NK-92 treated with Interleukin-12 subunit alpha and Interleukin-12 subunit beta, amount 100 ng/mL, for 24 hours (cell line): ENCODE data around the gene UMODL1.

Source experiments
- DNase-seq: peaks from one replicate; lab custom pipeline; 2025; lab: John Stamatoyannopoulos, UW

The UMODL1 gene

DNA sequence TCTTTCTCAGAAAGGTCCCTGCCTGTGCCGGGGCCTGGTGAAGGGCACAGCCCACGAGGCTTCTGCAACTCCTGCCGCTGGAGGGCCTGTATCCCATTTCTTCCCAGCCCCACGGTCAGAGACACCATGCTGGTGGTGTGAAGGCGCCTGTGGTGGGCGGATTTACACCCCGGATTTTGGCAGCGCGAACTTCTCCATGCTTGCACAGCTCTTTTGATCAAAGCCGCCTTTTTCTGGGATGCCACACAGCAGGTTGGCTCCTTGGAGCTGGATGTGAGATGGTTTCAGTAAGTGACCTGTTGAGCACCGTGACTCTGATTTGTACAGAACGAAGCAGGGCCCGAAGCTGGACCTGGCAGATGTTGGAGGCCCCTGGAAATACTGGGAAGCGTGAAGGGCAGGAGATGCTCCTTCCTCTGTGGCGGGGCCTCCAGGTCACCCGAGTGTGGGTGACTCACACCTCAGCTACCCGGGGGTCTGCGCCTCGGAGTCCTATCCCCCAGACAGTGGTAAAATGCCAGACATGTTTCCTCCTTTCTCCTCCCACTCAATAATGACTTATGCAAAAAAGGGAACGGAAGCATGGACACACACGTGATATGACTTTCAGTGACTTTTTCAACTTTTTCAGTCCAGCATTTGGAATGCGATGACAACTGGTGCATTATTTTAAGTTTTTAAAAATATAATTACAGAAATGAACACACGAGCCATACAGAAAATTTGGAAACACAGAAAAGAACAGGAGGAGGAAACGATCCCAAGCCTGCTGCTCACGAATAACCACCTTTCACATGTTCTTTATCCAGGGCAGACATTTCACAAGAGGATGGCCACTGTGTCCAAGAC is 9.0 kb downstream of the UMODL1 start:
- DNase-seq: no peak

DNA sequence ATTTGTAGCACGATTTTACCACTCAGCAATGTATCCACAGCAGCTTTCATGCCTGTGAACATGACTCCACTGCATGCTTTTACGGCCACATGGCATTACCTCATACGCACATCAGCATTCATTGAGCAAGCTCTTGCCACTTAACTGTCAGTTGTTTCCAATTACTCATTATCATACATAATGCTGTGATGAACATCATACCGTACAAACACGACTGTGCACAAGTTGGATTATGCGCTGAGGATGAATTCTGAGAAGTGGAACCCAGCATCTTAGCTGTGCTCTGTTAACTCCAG is 9.6 kb downstream of the UMODL1 start:
- no peak for DNase-seq

DNA sequence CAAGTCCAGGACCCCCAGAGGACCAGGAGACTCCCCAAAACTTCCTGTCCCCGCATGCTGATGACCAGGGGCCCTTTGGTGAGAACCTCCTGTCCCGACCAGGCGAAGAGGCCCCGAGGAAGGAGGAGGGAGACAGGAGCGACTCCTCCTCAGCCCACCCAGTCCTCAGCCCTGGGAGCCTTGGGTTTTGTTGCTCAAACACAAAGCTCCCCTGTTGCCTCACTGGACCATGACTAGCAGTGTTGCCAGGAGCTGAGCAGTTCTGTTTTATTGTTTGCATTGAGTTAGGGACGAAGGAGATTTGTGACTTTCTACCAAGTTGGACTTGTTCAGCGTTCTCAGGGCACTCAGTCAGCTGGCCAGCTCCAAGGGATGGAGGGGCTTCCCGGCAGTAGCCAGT is 10.0 kb downstream of the UMODL1 start:
- DNase-seq: no peak

DNA sequence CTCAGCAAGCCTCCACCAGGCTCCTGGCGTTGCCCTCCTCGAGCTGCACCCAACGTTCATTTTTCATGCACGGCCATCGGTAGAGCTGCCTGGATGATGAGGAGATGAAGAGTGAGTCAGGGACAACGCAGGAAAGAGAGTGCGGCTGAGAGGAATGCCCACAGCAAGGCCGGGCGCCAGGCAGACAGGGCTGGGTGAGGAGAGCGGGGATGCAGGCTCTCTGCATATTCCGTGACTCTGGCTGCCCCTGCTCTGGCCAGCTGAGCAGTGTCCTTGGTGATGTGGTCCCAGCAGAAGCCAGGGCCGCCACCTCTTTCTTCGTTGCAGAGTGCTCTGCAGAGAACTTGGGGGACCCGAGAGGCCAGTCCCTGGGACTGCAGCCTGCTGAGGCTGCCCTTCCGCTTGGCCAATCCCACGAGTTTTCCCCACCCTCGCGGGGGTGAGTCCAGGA is 10.8 kb downstream of the UMODL1 start:
- DNase-seq: no peak

DNA sequence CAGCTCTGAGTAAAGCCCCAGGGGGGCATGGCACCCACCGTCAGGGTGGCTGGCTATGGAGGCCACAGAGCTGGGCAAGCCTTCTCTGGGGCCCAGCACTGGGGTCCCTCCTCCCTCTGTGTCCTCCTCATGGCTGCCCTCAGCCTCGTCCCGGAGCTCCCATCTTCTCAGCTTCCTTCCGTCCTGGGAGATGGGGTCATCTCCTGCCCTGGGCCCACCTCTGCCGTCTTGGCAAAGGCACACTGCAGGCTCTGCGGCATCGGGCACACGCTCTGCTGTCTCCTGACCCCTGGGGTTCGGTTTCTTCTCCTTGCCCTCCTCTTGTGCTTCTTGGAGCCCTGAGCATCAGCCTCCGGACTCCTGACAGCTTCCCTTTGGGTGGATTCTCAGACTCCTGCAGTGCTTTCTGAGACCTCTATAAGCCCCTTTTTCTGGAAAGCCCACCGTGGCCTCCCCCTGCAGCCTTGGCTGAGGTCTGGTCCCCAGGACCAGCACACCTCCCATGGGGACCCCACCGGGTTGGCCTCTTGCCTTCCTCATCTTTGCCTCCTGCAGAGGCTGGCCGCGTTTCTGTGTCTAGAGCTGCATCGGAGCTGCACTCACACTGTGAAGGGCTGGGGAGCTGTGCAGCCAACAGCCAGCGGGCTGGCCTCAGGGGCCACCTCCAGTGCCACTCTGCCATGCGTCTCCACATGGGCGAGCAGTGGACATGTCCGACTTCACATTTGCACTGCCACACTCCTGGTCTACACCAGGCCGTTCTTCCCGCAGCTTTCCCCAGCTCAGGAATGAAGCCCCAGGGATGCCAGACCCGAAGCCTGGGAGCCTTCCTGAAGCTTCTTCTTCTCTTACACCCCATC is 11.6 kb downstream of the UMODL1 start:
- DNase-seq: no peak

DNA sequence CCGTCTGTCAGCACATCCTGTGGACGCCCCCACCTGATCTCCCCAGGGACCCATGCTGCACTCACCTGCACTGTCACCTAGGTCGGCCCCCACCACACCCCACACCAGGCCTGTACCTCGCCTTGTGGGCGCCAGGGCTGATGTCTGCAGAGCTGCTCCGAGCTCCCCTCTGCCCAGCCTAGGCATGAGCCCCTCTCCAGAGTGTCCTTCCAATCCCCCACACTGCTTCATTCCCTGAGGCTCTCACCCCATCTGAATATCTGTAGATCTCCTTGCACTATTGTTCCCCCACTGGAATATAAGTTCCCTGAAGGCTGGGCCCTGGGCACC is 12.2 kb downstream of the UMODL1 start:
- DNase-seq: no peak

DNA sequence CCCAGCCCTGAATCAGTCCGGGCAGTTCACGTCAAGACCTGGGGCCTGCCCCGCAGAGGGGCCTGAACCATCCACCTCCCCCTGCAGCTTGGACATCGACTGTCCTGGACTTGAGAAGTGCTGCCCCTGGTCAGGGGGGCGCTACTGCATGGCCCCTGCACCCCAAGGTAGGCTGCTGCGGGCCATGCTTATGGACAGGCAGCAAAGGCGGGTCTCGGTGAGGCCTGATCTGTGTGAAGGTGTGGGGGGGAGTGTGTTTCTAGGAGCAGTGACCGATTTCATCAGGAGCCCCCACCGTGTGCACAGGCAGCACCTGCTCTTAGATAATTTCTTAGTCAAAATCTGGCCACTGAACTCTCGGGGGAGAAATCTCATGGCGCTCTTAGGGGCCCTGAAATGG is 13.0 kb downstream of the UMODL1 start:
- no peak for DNase-seq

DNA sequence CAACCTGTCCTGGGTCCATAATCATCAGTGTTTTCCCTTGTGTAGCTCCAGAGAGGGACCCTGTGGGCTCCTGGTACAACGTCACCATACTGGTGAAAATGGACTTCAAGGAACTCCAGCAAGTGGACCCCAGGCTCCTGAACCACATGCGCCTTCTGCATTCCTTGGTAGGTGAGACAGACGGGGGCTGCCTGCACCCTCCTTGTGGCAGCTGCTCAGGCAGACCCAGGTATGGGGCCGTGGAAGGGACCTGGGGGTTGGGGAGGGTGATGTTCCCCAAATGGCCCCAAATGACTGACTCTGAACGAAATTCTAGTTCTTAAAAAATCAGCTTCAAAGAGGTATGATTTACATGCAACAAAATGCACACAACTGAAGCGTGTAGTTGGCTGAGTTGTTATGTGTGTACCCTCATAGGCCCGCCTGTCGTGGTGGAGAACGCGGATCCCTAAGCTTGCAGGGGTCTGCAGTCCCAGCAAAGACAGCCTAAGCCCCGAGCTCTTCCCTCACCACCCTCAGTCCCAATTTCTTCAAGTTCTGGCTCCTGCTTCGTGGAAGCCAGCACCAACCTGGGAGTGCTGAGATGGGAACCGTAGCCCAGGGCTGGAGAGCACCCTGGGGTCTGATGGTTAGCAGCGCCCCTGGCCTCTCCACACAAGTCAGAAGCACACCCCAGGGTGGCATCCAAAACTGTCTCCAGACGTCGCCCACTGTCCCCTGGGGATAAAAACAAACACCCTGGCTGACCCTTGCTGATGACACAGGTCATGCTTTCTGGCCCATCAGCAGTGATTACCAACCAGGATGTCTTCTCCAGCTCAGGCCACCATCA is 14.3 kb downstream of the UMODL1 start:
- DNase-seq: no peak

DNA sequence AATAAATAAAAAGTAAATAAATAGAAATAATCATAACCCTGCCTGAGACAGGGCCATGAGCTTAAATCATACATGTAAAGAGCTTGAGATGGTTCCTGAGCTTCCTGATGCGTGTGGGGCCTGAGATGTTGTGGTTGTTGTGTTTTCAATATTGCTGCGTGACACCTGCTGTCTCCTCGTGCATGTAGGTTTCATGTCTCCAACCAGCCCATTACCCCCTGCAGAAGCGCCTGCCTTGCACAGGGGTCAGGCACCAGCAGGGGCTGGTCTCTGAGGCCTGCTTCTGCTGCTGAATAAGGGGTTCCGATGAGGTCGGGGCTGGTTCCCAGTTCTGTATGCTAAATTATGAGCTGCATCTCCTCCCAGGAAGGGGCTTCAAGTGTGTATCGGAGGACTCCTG is 15.9 kb downstream of the UMODL1 start:
- DNase-seq: no peak

DNA sequence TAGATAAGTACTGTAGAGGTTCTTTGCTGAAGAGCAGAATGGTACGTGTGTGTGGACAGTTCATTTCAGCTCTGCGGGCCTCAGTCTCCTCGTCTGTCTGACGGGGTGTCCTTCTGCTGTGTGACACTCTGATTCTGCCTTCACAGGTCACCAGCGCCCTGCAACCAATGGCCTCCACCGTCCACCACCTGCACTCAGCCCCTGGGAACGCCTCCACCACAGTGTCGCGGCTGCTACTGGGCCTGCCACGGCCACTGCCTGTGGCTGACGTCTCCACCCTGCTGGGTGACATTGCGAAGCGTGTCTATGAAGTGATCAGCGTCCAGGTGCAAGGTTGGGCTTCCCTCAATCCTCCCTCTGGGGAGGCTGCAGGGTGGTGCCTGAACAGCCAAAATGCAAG is 17.0 kb downstream of the UMODL1 start:
- no peak for DNase-seq

DNA sequence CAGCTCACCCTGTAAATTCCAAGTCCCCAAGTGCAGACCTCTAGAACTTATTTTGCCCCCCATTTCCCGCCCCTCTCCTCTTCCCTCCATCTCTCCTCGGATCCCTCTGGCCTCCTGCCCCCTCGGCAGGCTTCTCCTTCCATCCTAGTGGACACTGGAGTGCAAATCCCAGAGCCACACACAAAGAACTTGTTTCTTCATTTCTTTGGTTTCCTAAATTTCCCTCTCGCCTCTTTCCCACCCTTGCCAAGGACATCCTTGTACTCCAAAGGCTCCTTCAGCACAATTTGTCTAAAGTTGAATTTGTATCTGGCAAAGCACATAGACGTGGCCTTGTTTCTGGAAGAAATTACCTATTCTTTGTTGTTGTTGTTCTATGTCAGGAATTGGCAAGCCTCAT is 17.5 kb downstream of the UMODL1 start:
- no peak for DNase-seq

DNA sequence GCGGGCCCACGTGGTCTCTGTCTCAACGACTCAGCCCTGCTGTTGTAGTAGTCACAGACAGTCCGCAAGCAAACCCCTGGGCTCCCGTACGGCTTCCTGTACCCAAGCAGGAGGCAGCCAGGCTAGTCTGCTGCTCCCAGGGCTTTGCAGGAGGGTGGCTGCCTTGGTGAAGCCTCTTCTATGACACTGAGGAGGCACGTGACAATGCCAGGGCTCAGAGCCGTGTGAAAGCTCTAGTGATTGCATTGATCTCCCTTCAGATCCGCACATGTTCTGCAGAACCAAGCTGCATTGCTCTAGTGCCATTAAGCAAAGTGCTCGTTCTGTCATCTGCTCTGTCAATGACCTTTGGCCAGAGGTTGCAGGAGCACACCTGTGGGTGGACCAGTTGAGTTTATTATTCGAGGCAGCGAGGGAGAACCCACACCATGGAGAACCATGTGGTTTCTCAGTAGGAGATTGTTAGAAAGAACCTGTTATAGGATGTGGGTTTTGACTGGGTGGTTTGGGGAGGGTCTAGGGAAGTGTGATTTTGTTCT is 18.0 kb downstream of the UMODL1 start:
- DNase-seq: no peak

DNA sequence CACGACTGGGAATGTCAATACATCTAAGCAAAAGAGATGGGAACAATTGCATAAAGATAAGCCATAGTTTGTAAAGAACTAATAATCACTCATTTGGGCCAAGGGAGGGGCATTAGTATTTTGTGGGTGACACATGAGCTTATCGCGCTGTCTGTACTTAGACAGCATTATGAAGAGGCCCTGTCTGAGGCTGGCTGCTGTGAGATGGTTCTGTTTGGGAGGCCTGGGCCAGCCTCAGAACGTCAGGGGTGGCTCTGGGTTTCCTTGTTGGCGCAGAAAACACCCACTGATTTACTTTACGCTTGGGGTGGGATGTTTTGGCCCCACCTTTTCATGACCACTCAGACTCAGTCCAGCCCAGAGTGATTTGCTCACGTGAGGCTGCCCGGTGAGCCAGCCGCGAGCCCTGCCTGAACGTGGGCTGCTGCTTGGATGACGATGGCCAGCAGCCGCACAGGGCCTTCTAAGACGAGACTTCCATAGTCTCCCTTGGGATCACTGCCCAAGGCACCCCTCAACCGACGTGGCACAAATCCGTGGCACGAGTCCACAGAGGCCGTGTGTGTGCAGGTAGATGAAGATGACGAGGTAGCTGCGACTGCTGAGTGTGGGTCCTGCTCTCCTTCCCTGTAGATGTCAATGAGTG is 18.7 kb downstream of the UMODL1 start:
- DNase-seq: no peak

DNA sequence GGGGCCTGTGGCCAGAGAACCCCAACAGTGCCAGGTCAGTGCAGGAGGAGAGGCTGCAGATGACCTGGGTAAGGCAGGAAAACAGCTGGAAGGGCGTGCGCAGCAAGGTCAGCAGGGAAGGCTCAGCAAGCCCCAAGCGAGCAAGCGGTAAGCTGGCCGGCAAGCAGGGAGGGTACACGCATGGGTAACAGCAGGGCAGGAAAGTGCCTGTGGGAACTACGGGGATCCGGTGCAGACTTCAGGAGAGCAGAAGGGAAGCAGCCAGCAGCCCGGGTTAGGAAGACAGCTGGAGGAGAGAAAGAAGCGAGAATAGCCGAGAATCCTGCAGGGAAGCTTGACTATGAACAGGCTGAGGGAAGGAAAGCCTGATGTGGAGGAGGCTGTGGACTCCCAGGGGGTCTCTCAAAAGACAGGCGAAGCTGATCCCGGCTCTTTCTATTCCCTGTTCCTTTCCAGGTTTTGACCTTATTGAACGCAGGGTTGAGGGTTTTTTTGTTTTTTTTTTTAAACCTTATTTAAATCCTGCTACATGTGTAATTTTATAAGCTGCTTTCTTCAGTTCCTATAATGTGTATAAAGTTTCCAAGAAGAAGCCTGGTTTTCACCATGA is 20.9 kb downstream of the UMODL1 start:
- no peak for DNase-seq

DNA sequence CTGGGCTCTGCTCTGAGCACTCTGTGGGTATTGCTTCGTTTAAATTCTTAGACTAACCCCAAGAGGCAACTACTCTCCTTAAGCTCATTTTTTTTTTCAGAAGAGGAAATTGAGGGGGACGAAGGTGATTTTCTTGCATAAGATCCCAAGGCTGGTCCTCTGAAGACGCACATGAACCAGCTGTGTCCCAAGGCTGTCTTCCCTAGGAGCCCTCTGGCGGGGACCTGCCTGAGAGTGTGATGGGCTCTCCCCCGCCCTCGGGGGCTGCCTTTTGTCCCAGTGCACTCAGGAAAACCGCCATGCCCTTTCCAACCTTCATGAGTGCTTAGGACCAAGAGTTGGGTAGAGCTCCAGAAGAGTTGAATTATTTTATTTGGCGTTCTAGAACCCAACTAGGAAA is 21.7 kb downstream of the UMODL1 start:
- no peak for DNase-seq

DNA sequence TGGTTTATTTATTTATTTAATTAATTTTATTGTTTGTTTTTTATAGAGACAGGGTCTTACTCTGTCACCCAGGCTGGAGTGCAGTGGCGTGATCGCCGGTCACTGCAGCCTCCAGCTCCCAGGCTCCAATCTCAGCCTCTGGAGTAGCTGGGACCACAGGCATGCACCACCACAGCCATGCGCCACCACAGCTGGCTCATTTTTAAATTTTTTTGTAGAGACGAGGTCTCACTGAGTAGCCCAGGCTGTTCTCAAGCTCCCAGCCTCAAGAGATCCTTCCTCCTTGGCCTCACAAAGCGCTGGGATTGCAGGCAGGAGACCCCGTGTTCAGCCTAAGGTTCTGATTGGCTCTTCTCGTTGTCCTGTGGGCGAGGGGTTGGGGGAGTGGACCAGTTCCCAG is 22.1 kb downstream of the UMODL1 start:
- no peak for DNase-seq

DNA sequence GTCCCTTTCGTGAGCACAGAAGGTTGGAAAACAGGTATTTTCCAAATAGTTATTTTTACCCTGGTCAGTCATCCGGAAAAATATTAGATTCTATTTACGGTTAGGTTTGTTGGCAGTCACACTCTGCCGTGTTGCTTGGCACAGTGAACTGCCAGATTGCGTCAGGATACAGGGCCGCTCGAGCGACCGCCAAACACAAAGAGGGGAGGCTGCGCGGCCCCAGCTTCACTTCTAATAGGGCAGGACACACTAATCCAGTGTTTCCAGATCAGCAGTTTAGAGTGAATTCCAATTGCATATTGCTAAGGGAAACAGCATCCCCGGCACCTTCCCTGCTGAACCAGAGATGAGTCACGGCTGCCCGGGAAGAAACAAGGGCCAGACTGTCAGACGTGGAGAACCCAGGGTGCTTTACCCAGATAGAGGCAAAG is 22.9 kb downstream of the UMODL1 start:
- DNase-seq: no peak

DNA sequence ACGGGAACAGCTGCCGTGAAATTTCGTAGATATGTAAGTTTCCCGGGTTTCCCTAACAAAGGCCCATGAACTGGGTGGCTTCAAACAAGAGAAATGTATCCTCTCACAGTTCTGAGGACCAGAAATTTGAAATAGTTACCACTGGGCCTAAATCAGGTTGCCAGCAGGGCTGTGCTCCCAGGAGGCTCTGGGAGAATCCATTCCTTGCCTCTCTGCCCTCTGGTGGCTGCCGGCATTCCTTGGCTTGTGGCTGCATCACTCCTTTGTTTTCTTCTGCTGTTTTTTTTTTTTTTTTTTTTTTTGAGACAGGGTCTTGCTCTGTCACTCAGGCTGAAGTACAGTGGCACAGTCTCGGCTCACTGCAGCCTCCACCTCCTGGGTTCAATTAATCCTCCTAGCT is 23.7 kb downstream of the UMODL1 start:
- no peak for DNase-seq

DNA sequence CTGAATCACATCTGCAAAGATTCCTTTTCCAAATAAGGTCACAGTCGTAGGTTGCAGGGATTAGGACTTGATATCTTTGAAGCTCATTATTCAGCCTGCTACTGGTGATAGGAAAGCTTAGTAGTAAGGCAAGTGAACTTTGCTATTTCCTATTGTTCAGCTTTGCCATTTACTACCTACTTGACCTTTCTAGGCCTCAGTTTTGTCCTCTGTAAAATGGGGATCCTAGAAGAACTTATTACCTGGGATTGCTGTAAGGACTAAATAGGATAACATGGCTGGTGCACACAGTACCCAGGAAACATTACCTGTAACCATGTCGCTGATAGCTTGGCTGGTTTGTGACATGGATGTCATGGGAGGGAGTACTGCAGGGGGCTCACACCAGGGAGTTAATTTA is 24.5 kb downstream of the UMODL1 start:
- no peak for DNase-seq

DNA sequence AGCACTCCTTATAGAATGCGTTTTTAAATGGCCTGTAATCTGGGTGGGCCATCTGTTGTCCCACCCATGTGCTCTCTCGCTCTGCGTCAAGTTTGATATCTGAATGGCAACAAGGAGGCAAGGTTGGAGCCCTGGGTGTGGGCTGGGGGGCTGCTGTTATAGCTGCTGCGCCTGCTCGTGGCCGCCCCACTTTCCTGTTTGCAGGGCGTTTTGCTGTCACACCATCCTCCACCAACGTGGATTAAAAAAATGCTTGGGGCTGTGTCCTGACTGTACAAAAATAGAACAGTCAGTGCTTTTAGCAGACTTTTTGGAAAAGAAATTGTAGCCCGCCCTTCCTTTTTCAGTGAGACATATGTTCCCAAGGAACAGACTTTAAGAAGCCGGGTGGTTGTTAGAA is 25.4 kb downstream of the UMODL1 start:
- no peak for DNase-seq

DNA sequence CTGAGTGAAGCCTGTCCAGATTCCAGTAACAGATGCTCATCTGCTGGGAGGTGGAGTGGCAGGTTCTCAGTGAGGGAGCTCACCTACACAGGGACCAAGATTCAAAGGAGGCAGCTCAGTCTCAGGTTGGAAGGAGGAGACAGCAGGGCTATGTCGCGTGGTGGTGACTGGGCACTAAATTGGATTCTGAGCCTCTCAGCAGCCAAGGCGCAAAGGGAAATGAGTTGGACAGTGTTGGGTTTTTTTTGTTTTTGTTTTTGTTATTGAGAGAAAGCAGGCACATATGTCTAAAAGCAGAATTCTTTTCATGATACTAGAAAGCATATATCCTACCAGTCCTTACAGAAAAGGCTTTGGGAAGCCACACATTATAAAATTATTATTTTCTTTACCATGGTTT is 26.2 kb downstream of the UMODL1 start:
- no peak for DNase-seq
